GM19238 (cell line): ENCODE measurements around the gene C22orf23.

Experiments used
- DNase-seq: peaks from one replicate; pipeline ENCODE4 v3.0.0; 2011; ENCODE audit warnings: low spot score; ENCODE audit not compliant: insufficient read length

The C22orf23 gene

DNA sequence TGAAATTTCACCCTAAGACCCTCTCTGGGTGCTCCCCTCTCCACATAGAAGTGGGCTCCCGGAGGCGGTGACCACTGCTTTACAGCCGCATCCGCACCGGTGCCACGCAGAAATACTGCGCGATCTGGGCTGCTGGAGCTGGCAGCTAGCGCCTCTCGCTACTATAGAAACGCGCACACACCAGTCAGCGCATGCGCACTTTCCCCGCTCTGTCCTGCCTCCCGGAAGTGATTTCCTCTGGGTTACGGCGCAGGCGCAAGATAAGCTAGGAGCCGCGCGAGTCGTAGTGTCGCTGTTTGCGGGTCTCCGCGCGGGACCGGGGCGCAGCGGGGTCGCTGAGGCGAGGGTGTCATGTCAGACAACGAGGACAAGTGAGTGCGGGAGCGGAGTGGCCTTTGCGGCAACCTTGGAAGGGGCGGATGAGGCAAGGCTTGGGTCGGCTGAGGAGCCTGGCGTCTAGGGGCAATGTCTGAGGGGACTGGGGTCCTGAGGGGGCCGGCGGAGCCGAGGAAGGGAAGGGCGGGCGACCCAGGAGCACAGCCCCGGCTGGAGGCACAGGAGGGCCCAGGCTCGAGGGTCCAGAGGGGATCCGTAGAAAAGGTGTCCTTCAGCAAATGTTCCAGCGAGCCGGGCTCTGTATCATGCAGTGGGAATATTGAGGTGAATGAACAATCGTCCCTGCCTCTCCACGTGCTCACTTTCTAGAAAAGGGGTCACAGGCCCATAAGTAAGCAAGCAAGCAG lies at the start of gene C22orf23, which contains the start of gene POLR2F:
TSS of gene C22orf23 (minus strand) at position 165 of the 743 bp plus-strand sequence. CDS start 452 bp downstream, outside the sequence.
TSS of gene POLR2F (plus strand) at position 263 of the 743 bp plus-strand sequence. CDS start at position 352, 89 bp downstream.
- DNase-seq: peak; percentile 99

DNA sequence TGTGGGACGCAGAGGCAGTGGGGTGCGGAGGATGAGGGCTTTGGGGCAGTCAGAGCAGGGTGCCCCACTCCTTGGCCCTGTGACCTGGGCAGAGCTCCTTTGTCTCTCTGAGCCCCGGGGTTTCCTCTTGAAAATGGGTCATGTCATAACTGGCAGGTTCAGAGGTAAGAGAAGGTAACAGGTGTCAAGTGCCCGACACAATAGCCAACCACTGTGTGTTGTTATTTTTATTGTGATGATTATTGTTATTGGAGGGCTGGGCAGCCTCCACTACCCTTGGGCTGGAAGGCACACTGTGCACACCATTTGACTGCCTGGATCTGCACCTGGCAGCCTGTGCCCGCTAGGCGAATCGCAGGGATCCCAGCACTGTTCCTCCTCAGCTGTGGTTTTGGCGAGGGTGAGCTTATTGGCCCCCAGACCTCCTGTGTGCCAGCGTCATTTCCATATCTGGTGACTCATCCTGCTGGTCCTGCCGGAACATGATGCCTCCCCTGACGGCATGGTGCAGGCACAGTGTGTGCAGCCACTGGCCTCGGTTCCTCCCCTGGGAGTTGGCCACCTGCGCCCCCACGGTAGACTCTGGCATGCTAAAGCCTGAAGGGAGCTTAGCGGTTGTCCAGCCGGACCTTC lies 46.4 kb upstream of the C22orf23 start:
- DNase-seq: no peak

DNA sequence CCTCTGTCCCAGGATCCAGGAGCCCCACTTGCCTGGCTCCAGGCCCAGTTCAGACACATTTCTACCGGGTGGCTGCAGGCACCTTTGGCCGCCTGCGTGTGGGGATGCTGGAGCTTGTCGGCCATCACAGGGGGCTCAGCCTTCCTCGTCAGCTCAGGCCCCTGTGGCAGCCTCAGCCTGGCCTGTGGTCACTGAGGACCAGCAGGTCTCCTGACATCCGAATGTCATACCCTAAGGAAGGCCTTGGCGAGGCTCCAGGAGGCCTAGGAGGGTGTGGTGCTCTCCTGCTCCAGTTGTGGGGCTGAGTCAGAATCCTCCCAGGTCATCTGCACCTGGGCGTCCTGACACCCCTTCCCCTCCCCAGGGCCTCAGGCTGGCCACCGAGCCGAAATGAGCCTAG lies 45.8 kb upstream of the C22orf23 start:
- DNase-seq: no peak

DNA sequence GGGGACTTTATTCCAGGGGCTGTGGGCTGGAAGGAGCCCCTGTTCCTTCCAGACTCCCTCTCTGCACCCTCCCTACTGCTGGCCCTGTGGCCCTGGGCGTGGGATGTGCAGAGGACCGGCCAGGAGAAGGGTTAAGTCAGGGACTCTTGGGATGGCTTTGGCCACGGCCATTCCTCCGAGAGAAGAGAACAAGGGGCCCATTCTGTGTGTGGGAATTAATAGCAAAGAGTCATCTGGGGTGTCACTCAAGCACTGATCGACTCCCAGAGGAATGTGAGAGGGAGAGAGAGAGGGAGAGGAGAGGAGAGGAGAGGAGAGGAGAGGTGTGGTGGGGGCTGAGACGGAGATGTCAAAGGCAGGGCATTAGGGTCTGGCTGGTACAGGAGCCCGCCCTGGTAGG lies 45.1 kb upstream of the C22orf23 start:
- DNase-seq: no peak

DNA sequence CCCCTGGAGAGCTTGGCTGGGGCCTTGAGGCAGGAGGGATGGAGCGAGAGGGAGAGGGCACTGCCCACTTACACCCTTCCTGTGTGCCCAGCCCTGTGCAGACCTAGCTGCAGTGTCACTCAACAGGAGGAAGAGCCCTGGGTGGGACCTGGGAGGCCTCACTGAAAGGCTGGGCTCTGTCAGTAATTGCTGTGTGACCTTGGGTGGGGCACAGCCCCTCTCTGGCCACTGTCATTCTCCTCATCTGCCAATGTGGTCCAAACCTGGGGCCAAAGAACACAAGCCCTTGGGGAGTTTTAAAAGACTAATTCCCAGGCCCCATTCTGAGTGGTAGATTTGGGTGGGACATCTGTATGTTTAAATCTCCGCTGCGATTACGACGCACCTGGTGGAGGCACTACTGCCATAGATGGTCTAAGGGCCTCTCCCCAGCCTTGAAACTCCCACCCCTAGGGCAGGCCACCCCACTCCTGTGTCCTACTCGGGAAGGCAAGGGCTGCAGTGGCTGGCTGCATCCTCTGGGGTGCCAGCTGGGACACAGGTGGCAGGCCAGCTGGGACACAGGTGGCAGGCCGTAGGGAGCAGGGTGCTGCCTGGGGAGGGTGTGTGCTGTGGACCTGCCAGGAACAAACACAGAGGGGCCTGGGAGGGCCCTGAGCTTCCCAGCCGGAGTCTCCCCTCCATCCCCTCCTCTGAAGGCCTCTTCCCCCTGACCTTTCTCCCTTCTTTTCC lies 43.3 kb upstream of the C22orf23 start:
- no peak for DNase-seq

DNA sequence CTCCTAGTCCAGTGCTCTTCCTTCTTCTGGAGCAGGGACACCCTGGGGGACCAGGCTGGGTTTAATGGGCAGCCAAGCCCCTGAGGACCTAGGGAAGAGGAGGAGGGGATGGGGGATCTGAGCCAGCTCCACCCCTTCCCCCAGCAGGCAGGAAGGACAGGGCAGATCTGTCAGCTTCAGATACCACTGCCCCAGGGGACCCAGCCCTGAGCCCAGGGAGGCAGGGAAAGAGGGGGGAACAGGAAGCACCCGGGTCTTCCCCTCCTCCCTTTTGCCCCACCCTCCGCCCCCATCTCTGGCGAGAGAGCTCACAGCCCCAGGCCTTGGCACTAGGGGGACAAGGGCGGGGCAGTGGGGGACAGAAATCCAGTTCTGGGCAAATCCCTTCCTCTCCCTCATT lies 42.7 kb upstream of the C22orf23 start:
- DNase-seq: no peak

DNA sequence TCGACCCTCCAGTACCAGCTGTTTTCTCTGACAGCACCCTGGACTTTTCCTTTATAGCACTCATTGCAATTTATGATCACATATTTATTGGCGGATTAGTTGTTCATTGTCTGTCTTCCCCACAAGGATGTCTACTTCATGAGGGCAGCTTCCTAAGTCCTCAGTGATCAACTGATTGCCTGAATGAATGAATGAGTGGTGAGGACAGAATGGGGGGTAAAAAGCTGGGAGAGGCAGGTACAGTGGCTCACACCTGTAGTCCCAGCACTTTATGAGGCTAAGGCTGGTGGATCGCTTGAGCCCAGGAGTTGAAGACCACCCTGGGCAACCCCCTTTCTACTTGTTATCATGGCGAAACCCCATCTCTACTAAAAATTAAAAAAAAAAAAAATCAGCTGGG lies 42.1 kb upstream of the C22orf23 start:
- DNase-seq: no peak

DNA sequence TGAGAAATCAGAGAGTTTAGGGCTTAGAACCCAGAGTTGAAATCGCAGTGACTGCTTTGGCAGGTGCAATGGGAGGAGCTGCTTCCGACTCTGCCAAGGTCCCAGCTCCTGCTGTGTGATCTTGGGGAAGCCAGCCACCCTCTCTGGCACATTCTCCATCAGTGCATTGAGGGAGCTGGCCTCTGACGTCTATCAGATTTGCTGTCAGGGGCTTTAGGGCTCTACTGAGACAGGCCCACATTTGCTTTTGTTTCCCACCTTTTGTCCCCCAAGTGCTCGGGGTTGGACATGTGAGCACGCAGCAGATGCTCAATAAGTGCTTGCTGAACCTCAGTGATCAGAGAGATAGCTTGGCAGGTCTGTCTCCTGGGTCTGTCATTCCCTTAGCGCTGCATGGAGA lies 41.6 kb upstream of the C22orf23 start:
- no peak for DNase-seq

DNA sequence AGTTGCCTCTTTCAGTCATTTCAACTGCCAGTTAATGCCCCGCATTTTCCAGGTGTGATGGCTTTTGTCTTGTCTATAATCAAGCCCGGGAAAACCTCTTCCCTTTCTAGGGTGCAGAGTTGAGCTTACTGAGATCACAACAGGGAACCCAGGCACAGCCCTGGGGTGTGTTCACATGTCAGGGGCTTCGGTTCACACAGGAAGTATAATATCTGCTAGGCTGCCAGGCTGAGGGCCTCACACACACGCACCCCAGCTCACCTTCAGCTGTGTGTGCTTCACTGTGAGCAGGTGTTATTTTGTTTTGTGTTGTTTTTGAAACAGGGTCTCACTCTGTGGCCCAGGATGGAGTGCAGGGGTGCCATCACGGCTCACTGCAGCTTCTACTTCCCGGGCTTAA lies 40.6 kb upstream of the C22orf23 start:
- no peak for DNase-seq

DNA sequence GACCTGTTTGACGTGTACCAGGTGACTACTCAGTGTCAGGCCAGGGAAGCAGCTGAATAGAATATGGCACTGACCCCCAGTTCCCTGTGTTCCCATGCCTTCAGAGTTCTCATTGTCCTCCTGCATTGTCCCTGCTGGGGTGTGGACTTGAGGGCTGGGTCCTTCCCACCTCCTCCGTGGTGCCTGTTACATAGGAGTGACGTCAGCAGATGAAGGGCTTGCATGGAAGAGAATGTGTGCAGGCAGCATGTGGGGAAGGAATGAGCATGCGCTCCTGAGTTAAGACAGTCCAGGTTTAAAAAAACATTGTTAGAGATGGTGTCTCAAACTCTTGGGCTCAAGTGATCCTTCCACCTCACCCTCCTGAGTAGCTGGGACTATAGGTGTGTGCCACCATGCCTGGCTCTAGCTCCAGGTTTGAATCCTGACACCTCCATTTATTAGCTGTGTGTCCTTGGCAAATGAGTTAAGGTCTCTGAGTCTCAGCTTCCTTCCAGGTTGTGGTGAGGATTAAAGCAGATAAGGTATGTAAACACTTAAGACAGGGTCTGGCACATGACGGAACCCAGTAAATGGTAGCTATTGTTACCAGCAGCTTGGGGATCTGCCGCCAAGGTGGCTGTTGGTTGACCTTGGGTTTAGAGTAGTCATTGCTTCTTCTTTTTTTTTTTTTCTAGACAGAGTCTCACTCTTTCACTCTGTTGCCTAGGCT lies 38.5 kb upstream of the C22orf23 start:
- no peak for DNase-seq

DNA sequence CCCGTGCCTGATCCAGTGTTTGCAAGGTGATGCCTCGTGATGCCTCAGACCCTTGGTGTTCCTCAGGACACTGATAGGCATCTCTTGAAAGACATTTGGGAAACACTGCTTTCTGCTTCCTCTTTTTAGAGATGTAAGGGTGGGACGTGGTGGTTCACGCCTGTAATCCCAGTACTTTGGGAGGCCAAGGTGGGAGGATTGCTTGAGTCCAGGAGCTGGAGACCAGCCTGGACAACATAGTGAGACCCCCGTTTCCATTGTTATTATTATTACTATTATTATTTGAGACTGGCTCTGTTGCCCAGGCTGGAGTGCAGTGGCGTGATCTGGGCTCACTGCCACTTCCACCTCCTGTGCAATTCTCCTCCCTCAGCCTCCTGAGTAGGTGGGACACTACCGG lies 37.5 kb upstream of the C22orf23 start:
- DNase-seq: no peak

DNA sequence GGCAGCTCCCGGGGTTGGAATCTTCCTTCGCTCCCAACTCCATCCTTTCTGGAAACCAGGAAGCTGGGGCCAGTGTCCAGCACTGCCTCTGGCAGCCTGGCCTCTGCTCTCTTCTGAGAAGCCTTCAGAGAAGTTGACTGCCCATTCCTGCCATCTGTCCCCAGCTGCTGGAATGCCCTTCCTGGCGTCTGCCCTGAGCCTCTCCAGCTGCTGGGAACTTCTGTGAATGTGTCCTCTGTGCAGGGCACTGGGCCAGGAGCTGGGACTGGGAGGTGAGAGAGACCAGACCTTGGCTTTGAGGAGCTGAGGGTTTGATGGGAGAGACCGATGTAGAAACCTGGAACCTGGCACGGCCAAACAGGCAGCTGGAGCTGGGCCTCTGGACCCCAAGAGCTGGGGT lies 36.9 kb upstream of the C22orf23 start:
- DNase-seq: no peak

DNA sequence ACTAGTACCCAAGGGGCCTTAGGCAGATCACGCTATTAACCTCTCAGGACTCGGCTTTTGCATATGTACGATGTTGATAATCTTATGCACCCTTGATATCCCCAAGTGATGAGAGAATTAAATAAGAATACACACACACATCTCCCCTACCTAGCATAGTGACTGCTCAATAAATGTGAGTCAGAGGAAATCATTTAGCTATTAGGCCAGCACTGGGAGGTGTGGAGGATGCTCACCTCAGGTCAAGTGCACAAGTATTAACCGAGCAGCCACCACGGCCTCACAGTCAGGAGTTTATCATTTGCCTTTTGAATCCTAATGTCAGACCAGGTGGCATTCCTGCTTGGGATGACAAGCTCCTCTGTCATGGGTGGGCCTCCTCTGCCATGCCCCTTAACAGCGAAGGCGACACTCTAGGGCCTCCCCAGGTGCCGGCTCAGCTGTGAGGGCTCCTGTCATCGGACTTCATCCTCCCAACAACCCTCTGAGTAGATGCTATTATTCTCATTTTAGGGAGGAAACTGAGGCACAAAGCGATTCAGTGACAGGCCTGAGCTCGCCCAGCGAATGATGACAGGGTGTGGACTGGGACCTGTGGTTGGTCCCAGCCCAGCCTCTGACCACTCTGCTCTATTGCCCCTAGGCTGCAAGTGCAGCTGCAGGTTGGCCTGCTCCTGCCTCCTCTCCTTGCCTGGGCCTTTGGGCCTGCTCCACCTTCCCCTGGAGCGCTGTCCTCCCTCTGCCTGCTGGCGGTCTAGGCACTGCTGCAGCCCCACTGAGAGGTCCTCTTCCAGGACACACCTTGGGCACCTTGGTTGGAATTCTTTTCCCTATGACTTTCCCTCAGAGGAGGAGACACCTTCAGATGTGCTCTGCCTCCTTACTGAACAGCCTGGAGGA lies 36.0 kb upstream of the C22orf23 start:
- no peak for DNase-seq

DNA sequence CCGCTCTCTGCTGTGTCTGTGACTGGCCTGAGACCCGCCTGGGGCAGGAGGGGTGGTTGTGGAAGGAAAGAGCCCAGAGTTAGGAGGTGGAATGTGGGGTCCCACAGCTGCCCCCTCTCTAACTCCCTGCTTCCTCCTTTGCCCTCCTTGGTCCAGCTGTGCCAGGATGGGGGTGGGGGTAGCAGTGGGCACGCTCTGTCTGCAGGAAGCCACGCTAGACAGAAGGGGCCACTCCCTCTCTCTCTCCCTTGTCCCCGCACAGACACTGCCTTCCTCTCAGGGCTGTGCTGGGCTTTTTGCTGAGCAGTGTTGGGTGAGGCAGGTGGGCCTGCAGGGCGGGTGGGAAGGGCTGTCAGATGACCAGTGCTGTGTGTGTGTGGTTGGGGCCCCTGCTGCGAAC lies 33.0 kb upstream of the C22orf23 start:
- no peak for DNase-seq

DNA sequence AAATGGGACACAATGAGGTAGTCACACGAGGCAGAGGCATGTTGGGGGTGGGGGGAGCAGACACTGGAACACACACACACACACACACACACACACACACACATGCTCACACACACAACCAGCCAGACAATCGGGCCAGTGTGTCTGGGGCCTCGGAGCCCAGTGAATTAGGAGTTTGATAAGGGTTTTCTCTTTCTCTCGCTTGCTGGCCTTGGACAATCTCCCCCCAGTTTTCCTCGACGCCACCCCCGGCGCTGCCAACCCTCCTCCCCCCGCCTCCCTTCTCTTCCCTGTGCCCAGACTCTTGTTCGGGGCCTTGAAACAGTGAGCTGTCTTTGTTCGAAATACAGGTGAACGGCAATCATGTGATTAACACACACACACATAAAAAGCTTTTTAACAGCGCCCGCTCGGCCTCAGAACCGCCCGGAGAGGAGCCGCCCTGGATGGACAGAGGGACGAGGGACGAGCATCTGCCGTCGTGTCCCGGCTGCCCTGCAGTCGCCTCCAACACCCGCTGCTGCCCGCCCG lies 32.4 kb upstream of the C22orf23 start:
- DNase-seq: no peak

DNA sequence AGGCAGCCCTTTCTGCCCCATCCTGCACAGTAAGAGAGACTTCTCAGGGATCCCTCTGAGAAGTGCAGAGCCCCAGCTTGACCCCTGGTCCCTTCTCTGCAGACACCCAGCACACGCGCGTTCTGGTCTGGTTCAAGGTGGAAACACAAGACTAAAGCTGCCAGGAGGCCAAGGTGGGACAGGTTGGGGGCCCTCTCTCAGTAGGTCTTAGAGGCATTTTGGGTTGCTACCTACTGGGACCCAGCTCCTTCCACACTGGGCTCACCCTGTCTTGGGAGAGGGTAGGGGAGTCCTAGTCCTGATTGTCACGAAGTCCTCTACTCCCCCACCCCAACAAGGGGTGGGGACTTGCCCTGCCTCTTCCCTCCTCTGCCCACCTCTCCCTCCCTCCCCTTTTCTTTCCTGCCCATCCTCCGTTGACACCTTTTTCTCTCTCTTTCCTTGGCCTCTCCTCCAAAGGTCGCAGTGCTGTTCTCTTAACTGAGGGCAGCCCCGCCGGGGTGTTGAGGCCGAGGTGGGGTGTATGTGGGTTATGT lies 31.7 kb upstream of the C22orf23 start:
- no peak for DNase-seq

DNA sequence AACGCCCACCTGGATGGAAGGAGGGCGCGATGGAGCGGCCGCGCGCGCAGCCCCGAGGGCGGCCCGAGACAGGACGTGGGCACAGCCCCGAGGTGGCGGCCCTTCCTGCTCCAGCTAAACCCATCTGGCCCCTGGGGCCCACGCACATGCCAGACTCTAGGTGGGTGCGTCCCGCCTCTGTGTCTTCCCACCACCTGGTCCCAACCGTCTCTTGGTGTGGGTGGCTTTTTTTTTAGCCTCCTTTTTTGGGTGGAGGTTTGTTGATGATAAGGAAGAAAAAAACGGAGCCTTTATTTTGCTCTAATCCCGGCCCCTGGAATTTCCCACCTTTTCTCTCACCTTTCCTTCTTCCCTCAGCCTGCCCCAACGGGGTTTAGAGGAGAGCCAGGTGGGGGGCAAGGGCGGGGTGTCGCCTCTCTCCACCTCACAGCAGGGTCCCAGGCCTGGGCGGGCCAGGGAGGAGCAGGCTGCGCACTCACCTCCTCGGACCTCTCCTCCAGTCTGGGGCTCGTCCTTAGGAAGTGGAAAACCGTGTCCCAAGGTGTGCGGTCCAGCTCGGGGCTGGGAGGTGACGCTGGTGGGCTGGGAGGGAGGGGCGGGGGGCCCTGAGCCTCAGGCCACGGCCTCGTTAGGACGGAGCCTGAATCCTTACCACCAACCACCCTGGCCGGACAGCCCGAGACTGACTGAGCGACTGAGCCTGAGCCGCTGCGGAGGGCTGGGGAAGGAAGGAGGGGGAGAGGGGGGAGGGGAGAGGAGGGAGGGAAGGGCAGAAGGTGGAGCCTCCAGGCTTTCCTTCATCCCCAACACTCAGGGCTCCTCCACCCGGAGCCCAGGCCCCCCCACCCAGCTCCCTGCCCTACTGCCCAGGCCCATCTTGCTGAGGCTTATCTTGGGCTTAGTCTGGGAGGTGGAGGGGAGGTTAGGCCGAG lies 30.7 kb upstream of the C22orf23 start, which contains the start of gene SOX10:
TSS of gene SOX10 (minus strand) at position 696 of the 932 bp plus-strand sequence. CDS start 771 bp downstream, outside the sequence.
- DNase-seq: no peak

DNA sequence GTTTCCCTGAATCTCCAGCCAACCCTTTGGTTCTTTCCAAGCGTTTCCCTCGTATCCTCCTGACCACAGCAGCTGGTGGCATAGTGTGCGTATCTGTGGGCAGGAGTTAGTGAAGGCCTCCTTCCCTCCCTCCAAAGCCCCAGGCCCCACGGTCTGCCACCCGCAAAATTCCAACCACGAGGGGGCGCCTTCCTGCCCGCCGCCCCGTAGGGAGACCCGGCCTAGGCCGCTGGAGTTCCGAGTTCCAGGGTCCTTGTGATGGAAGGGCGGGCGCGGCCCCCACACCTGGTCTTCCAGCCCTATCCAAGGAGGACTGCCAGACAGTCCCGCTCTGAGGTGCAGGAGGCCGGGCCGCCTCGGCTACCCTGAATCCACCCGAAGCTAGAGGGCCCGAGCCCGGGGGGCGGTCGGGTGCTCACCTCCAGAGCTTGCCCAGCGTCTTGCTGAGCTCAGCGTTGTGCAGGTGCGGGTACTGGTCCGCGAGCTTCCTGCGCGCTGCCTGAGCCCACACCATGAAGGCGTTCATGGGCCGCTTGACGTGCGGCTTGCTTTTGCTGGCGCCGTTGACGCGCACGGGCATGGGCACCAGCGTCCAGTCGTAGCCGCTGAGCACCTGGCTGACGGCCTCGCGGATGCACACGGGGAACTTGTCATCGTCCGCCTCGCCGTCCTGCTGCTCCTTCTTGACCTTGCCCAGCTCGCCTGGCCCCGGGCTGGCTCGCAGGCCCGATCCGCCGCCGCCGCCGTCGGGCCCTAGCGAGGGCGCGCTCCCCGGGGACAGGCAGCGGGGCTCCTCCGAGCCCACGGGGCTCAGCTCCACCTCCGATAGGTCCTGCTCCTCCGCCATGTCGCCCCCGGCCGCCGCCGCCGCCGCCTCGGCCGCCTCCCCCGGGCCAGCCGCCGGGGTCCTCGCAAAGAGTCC lies 29.8 kb upstream of the C22orf23 start:
- no peak for DNase-seq
